Measurements from ENCODE around the gene VPS54. TPM values are rescaled to one million over a fixed set of nuclear protein-coding genes. Genes with fewer than 3 reads are reported as not detected.

VPS54 gene
- total RNA-seq, 4 donors from 2014 or later = 14.6 to 28.8 (median 21.8) TPM

DNA sequence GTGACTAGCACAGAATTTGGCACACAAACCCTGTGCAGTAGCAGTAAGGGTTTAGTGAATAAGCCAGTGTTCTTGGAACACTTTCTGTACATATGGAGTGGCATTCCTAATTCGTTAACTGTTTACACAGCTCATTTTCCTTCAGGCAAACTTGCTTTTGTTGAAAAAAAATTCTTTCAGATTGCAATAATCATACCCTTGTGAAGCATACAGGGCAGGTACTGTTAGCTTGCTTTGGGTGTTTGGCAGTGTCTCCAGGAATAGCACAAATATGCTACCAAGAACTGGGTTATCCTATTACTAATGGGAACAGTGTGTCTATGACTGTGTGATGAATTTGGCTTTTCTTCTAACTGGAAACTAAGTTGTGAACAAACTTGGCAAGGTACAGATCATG, 144.1 kb downstream of the VPS54 start:
- Histone ChIP-seq H3K27ac (peak overlapping the region; percentile 84), H3K9me3 (no peaks in the 10 kb centered on the region), H3K27me3 (no peaks in the 10 kb centered on the region), H3K4me3 (peak overlapping the region; percentile 11), H3K4me1 (peaks cover 42% of the 10 kb centered on the region), H3K36me3 (peaks cover 16% of the 10 kb centered on the region)
- no peak for DNase-seq (ENCODE audit: low spot score in 2 of 2)
- TF ChIP-seq POLR2AphosphoS5 (IDR thresholded peaks at IDR 0.05) = no peak
- no peak for TF ChIP-seq EP300 (IDR thresholded peaks at IDR 0.05)
- TF ChIP-seq POLR2A (IDR thresholded peaks at IDR 0.05) = no peak
- TF ChIP-seq, protein P1, sequence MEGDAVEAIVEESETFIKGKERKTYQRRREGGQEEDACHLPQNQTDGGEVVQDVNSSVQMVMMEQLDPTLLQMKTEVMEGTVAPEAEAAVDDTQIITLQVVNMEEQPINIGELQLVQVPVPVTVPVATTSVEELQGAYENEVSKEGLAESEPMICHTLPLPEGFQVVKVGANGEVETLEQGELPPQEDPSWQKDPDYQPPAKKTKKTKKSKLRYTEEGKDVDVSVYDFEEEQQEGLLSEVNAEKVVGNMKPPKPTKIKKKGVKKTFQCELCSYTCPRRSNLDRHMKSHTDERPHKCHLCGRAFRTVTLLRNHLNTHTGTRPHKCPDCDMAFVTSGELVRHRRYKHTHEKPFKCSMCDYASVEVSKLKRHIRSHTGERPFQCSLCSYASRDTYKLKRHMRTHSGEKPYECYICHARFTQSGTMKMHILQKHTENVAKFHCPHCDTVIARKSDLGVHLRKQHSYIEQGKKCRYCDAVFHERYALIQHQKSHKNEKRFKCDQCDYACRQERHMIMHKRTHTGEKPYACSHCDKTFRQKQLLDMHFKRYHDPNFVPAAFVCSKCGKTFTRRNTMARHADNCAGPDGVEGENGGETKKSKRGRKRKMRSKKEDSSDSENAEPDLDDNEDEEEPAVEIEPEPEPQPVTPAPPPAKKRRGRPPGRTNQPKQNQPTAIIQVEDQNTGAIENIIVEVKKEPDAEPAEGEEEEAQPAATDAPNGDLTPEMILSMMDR (IDR thresholded peaks at IDR 0.05) = no peak
- WGBS = 20% methylated on average over 1 of the region's 1 CpG

DNA sequence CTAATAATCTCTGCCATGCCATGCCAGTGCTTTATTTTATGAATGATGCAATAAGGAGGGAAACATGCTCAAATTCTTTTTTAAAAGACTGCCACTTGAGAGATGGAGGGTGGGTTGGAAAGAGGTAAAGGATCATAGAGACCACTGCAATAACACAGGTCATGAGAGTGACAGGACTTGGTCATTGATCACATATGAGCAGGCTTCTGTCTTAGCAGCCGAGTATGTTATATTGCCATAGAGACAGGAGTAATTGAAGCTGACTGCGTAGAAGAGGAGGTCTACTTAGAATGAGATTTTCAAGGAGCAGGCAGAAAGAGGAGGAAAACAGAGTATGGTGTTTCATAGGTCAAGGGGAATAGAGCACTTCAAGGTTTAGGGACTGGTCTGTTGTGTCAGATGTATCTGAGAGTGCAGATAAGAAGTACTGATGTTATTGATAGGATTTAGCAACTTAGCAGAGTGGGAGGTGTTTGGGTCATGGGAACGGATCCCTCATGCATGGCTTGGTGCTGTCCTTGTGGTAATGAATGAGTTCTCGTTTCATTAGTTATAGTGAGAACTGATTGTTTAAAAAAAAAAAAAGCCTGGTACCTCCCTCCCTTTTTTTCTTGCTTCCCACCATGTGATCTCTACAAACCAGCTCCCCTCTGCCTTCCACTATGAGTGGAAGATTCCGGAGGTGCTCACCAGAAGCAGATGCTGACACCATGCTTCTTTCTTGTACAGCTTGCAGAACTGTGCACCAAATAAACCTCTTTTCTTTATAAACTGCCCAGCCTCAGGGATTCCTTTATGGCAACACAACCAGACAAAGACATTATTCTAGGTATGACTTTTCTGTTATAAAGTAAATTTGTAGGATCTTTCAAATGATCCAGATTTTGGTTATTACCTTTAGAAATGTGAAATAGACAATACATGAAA, 144.8 kb downstream of the VPS54 start:
- TF ChIP-seq POLR2A (IDR thresholded peaks at IDR 0.05) (no peak), EP300 (IDR thresholded peaks at IDR 0.05) (no peak), POLR2AphosphoS5 (IDR thresholded peaks at IDR 0.05) (no peak)
- TF ChIP-seq, protein P1 (IDR thresholded peaks at IDR 0.05) = no peak

DNA sequence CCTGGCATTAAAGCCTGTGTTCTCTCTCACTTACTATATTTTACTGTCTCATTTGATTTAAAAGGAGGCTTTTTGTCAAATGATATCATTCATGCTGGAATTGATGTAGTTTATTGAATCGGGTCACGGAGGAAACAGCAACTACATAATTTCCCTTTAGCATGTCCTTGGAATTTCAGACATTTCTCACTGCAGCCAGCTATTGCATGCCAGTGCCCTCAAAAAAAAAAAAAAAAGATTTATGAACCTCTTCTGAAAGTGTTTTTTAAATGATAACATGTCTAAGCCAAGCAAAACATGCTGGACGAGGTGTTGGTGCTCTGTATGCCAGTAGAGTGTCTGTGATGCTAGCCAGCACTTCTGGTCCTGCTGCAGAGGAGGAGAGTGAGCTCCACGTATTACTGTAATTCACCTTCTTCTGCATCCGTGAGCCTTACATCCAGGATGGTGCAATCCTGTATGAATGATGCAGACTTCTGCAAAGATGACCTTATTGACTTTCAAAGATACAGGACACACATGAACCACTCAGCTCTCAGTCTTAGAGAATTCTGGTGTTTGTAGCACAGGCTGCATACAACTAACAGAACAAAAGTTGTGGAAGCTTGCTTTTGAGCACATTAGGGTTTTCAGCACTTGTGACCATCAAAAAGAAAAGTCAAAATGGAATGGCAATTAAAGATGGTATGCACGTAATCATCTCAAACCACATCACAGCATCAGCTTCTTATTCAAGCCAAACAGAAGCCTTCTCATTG, 146.5 kb downstream of the VPS54 start:
- Histone ChIP-seq H3K4me1 (peaks cover 42% of the 10 kb centered on the region), H3K27me3 (no peaks in the 10 kb centered on the region), H3K4me3 (no peak overlapping the region), H3K27ac (no peak overlapping the region), H3K36me3 (peaks cover 12% of the 10 kb centered on the region), H3K9me3 (no peaks in the 10 kb centered on the region)
- TF ChIP-seq EP300 (IDR thresholded peaks at IDR 0.05) (no peak), POLR2A (IDR thresholded peaks at IDR 0.05) (no peak), POLR2AphosphoS5 (IDR thresholded peaks at IDR 0.05) (no peak)
- TF ChIP-seq, protein P1 (IDR thresholded peaks at IDR 0.05) = no peak
- WGBS = 37% methylated on average over 6 of the region's 6 CpGs
- DNase-seq (ENCODE audit: low spot score in 2 of 2) = no peak

More for the DNA sequence above, 144.8 kb downstream of the VPS54 start:
- Histone ChIP-seq H3K27me3 (no peaks in the 10 kb centered on the region), H3K9me3 (no peaks in the 10 kb centered on the region), H3K36me3 (peaks cover 16% of the 10 kb centered on the region), H3K4me3 (no peak overlapping the region), H3K27ac (peak overlapping the region; percentile 84), H3K4me1 (peaks cover 42% of the 10 kb centered on the region)
- DNase-seq (ENCODE audit: low spot score in 2 of 2) = no peak
- 90% methylated on average over 5 of the region's 5 CpGs for WGBS

DNA sequence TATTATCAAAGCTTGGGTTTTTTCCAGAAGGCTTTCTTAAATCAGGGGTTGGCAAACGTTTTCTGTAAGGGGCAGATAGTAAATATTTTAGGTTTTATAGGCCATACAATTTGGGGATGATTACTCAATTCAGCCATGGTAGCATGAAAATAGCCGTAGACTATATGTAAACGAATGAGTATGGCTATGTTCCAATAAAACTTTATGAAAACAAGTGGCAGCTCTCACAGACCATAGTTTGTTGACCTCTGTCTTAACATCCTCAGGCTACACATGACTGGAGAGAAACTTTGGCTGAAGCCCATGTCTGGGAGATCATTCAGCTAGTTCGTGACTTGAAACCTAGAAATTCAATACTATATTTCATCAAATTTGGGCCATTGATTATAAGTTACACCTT, 147.4 kb downstream of the VPS54 start:
- Histone ChIP-seq H3K27ac (peak overlapping the region; percentile 45), H3K9me3 (no peaks in the 10 kb centered on the region), H3K27me3 (no peaks in the 10 kb centered on the region), H3K4me1 (peaks cover 39% of the 10 kb centered on the region), H3K36me3 (peaks cover 12% of the 10 kb centered on the region), H3K4me3 (no peak overlapping the region)
- 70% methylated on average over 4 of the region's 4 CpGs for WGBS
- TF ChIP-seq POLR2A (IDR thresholded peaks at IDR 0.05) (no peak), EP300 (IDR thresholded peaks at IDR 0.05) (no peak), POLR2AphosphoS5 (IDR thresholded peaks at IDR 0.05) (no peak)
- TF ChIP-seq, protein P1 (IDR thresholded peaks at IDR 0.05) = no peak
- DNase-seq (ENCODE audit: low spot score in 2 of 2) = no peak

DNA sequence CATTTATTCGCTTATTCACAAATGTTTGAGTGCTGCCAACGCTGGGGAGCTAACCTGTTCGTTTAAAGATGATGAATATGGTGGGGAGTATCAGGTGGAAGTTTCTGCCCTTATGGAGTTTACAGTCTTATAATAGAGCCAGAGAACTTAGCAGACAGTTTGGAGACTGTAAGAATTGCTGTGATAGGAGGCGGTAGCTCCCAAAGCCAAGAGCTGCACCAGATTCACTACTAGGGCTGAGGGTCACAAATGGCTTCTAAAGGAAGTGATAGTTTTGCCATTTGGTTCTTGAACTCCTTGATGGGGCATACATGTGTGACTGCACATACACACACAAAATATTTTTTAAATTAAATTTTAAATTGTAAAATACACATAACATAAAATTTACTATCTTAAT, 148.5 kb downstream of the VPS54 start:
- 95% methylated on average over 4 of the region's 4 CpGs for WGBS
- H3K27ac ChIP-seq = no peak overlapping the region

More for the DNA sequence above, 148.5 kb downstream of the VPS54 start:
- Histone ChIP-seq H3K9me3 (no peaks in the 10 kb centered on the region), H3K27me3 (no peaks in the 10 kb centered on the region), H3K4me1 (peaks cover 27% of the 10 kb centered on the region), H3K4me3 (no peak overlapping the region), H3K36me3 (peaks cover 12% of the 10 kb centered on the region)
- no peak for TF ChIP-seq POLR2AphosphoS5 (IDR thresholded peaks at IDR 0.05)
- no peak for TF ChIP-seq EP300 (IDR thresholded peaks at IDR 0.05)
- TF ChIP-seq, protein P1 (IDR thresholded peaks at IDR 0.05) = no peak
- TF ChIP-seq POLR2A (IDR thresholded peaks at IDR 0.05) = no peak
- DNase-seq (ENCODE audit: low spot score in 2 of 2) = no peak

All from suprapubic skin (tissue), 4 donors.